Endothelial cell of umbilical vein (primary cell): ENCODE measurements around the gene FOXO6. TPM values are rescaled to one million over a fixed set of nuclear protein-coding genes. Genes with fewer than 3 reads are reported as not detected.

Source experiments
- BruUV-seq: library from RNA; stranded (reverse); fragments of 400-500 nt; replicated peaks from 2 replicates; lab custom pipeline; 2021; lab: Mats Ljungman, UMichigan
- CTCF ChIA-PET: fragments of 300-600, 350-600 bp; sonication (Branson Sonifier 250); formaldehyde crosslinking; loops from one replicate; lab custom pipeline; 2021; ENCODE audit warnings: antibody characterized with exemption, inconsistent platforms; lab: Charles Lee
- POLR2A ChIA-PET: fragments of 300-600, 350-600 bp; sonication (Branson Sonifier 250); formaldehyde crosslinking; loops from one replicate; lab custom pipeline; 2021; ENCODE audit warnings: antibody characterized with exemption, inconsistent platforms; lab: Charles Lee
- DNase-seq: peaks from one replicate; pipeline ENCODE4 v3.0.0-alpha.2; 2011; ENCODE audit warnings: low read depth, low spot score
- FAIRE-seq: peaks from 2 replicates; lab custom pipeline; 2011; peaks lifted over from hg19 to GRCh38; lab: Jason Lieb, UNC
- H2AFZ ChIP-seq: 2 replicates; pipeline ENCODE4 v1.6.0; 2012; ENCODE audit warnings: low read depth, low read length, control low read depth, inconsistent platforms
- H3K27ac ChIP-seq: 2 replicates; pipeline ENCODE4 v1.5.1; 2011; ENCODE audit warnings: low read depth, mild to moderate bottlenecking, control low read depth, low read length, moderate library complexity; ENCODE audit not compliant: insufficient read depth
- H3K27me3 ChIP-seq, 2 experiments: 2 replicates each; pipeline versions ENCODE4 v1.6.0 to v1.6.1; 2011; ENCODE audit warnings: low read length in 2 of 2, mixed read lengths in 1 of 2; ENCODE audit not compliant: control insufficient read depth in 2 of 2, insufficient read depth in 2 of 2
- H3K36me3 ChIP-seq, 2 experiments: 2 replicates in 1 of 2; 3 replicates in 1 of 2; pipeline ENCODE4 v1.5.1; 2011; ENCODE audit warnings: low read length in 2 of 2, mild to moderate bottlenecking in 1 of 2, moderate library complexity in 1 of 2; ENCODE audit not compliant: control insufficient read depth in 2 of 2, insufficient read depth in 2 of 2; ENCODE audit errors: extremely low read depth in 1 of 2
- H3K4me1 ChIP-seq: 3 replicates; pipeline ENCODE4 v1.5.1; 2011; ENCODE audit warnings: mild to moderate bottlenecking, low read length; ENCODE audit not compliant: control insufficient read depth, insufficient read depth; ENCODE audit errors: extremely low read depth
- H3K4me2 ChIP-seq: 2 replicates; pipeline ENCODE4 v1.6.1; 2011; ENCODE audit warnings: low read length, control low read depth, mixed read lengths; ENCODE audit not compliant: insufficient read depth
- H3K4me3 ChIP-seq, 3 experiments: fragments of 200-600 bp in 1 of 3; sonication (generic), shearing (Covaris generic) in 1 of 3; replicated peaks in 1 of 3; 2 replicates each; pipeline ENCODE4 v1.5.1; 2011 to 2016; ENCODE audit warnings: control low read depth in 3 of 3, low read length in 3 of 3, mild to moderate bottlenecking in 2 of 3, inconsistent platforms in 1 of 3, low read depth in 1 of 3, moderate library complexity in 1 of 3; ENCODE audit not compliant: insufficient read depth in 1 of 3
- H3K79me2 ChIP-seq: 2 replicates; pipeline ENCODE4 v1.6.0; 2012; ENCODE audit warnings: low read length, inconsistent platforms; ENCODE audit not compliant: control insufficient read depth, insufficient read depth
- H3K9ac ChIP-seq: replicated peaks from 2 replicates; pipeline ENCODE3; 2011; ENCODE audit warnings: low read length, control low read depth; ENCODE audit not compliant: insufficient read depth; ENCODE audit errors: extremely low read depth
- H3K9me1 ChIP-seq: replicated peaks from 3 replicates; pipeline ENCODE4 v1.6.0; 2011; ENCODE audit warnings: mild to moderate bottlenecking, low read length; ENCODE audit not compliant: control insufficient read depth, insufficient read depth; ENCODE audit errors: extremely low read depth
- H3K9me3 ChIP-seq: replicated peaks from 2 replicates; pipeline ENCODE4 v1.5.1; 2012; ENCODE audit warnings: low read length, inconsistent platforms; ENCODE audit not compliant: control insufficient read depth, insufficient read depth
- H4K20me1 ChIP-seq: replicated peaks from 2 replicates; pipeline ENCODE3; 2011; ENCODE audit warnings: mild to moderate bottlenecking, low read length; ENCODE audit not compliant: control insufficient read depth, insufficient read depth; ENCODE audit errors: extremely low read depth
- CTCF ChIP-seq, 2 donors: IDR thresholded peaks; 1 replicate in 1 of 2; 2 replicates in 1 of 2; pipeline ENCODE4 v1.5.1; 2011; ENCODE audit warnings: low read length in 2 of 2, mild to moderate bottlenecking in 2 of 2, moderate library complexity in 2 of 2, control low read depth in 1 of 2, inconsistent platforms in 1 of 2, low read depth in 1 of 2; ENCODE audit not compliant: insufficient read depth in 1 of 2; ENCODE audit errors: extremely low read depth in 1 of 2
- EZH2 ChIP-seq: IDR thresholded peaks from 2 replicates; pipeline ENCODE4 v1.6.1; 2012; ENCODE audit warnings: borderline replicate concordance, low read depth, mild to moderate bottlenecking, moderate library complexity, low read length, inconsistent platforms; ENCODE audit not compliant: severe bottlenecking
- FOS ChIP-seq: IDR thresholded peaks from 2 replicates; pipeline ENCODE4 v1.6.1; 2011; ENCODE audit warnings: mild to moderate bottlenecking, low read length, moderate library complexity, borderline replicate concordance; ENCODE audit not compliant: insufficient read depth
- GATA2 ChIP-seq: IDR thresholded peaks from 2 replicates; pipeline ENCODE4 v1.7.0; 2011; ENCODE audit warnings: low read depth, mild to moderate bottlenecking, moderate library complexity, mixed read lengths, low read length; ENCODE audit not compliant: insufficient read length, insufficient read depth
- JUN ChIP-seq: IDR thresholded peaks from 2 replicates; pipeline ENCODE4 v1.6.1; 2011; ENCODE audit warnings: borderline replicate concordance, low read depth; ENCODE audit not compliant: insufficient read length, insufficient read depth
- MAX ChIP-seq: IDR thresholded peaks from 2 replicates; pipeline ENCODE4 v1.6.1; 2011; ENCODE audit not compliant: insufficient read depth, insufficient read length
- MYC ChIP-seq: IDR thresholded peaks from one replicate; pipeline ENCODE4 v1.6.1; 2011; ENCODE audit warnings: mild to moderate bottlenecking, low read depth, low read length
- POLR2A ChIP-seq: IDR thresholded peaks from 2 replicates; pipeline ENCODE4 v1.6.1; 2012; ENCODE audit warnings: low read depth, mild to moderate bottlenecking, control low read depth, low read length
- POLR2AphosphoS5 ChIP-seq: IDR thresholded peaks from 2 replicates; pipeline ENCODE4 v1.6.1; 2012; ENCODE audit warnings: low read depth, mild to moderate bottlenecking, control low read depth, low read length, moderate library complexity; ENCODE audit not compliant: insufficient read depth
- dilution Hi-C: fragments of 300-500 bp; cut with MboI; formaldehyde crosslinking; loops from one replicate; pipeline ENCODE4 v1.15.0; 2019; ENCODE audit warnings: low sequenced_read_pairs; ENCODE audit not compliant: extremely low pct_ligation_motif_present
- intact Hi-C: fragments of 100-400 bp; cut with micrococcal nuclease; formaldehyde crosslinking; loops from one replicate; pipeline ENCODE4 v1.10.0; 2022
- polyA plus RNA-seq, 4 experiments: library from polyadenylated mRNA; depleted of rRNA in 3 of 4; stranded (reverse) in 3 of 4; unstranded in 1 of 4; fragments of >200 nt; gene quantifications; 2 replicates each; pipeline versions ENCODE4 v1.2.1 to v1.2.3, GENCODE V29; 2011 to 2012; ENCODE audit warnings: missing spikeins in 1 of 4
- total RNA-seq: library from RNA; stranded (reverse); gene quantifications from 2 replicates; pipeline ENCODE4 v1.2.3, GENCODE V29; 2021

FOXO6 gene
- total and polyA plus RNA-seq, 2 donors (not counting 3 experiments of a cell fraction or from before 2014, with no cell fraction given), result 0.04 to 0.38 TPM

- H3K27ac ChIP-seq, result no peak overlapping the region
- no peaks in the 10 kb centered on the region for H3K79me2 ChIP-seq
- H3K4me1 ChIP-seq, result peaks cover 2% of the 10 kb centered on the region
- ChIA-PET CTCF (interaction anchor here (0.7 to 1.9 kb wide), 5 partner anchors 10 to 98 kb away, joined by 3 to 8 read pairs (median 4); no protein-coding TSS in a partner anchor), POLR2A (no interaction called here)
- TF ChIP-seq MAX (no peak), EZH2 (no peak), POLR2AphosphoS5 (no peak), MYC (no peak), CTCF (IDR thresholded peaks at IDR 0.05; ENCODE audit: extremely low read depth in 1 of 2, insufficient read depth in 1 of 2, low read depth in 1 of 2, low read length in 2 of 2) (no peak), GATA2 (no peak), FOS (no peak), POLR2A (no peak), JUN (no peak)
- peak overlapping the region; percentile 25 to 35 (median 30) for H3K4me3 ChIP-seq
- peak overlapping the region; percentile 56 for H3K4me2 ChIP-seq
- intact Hi-C loops, result no loop called here
- H2AFZ ChIP-seq, result peak overlapping the region; percentile 78
- peaks cover 6 to 17% of the 10 kb centered on the region in 2 experiments for H3K27me3 ChIP-seq
- FAIRE-seq (no peak), DNase-seq (no peak)
- H3K9me1 ChIP-seq, result no peaks in the 10 kb centered on the region
- H3K36me3 ChIP-seq, result no peaks in the 10 kb centered on the region
- no TSS peak for BruUV-seq
- H4K20me1 ChIP-seq, result no peaks in the 10 kb centered on the region
- H3K9me3 ChIP-seq, result no peaks in the 10 kb centered on the region
- dilution Hi-C loops, result no loop called here
- H3K9ac ChIP-seq, result peak overlapping the region; percentile 46
These were observed 19.9 kb downstream of the FOXO6 start for GRCh38 chr1:41380979-41381691.
